DOHH2 (cell line): Measurements from ENCODE around the gene PAPPA.

Experiments used
- EZH2phosphoT487 ChIP-seq: fragments of 200-600 bp; sonication (generic); IDR thresholded peaks from 2 replicates; pipeline ENCODE4 v1.6.1; 2017; ENCODE audit warnings: borderline replicate concordance, mild to moderate bottlenecking, antibody characterized with exemption, low read length, moderate library complexity, mixed read lengths
- TF ChIP-seq, protein P1 (sequence below): fragments of 200-600 bp; sonication (generic); IDR thresholded peaks from one replicate; pipeline ENCODE4 v1.5.1; 2014; ENCODE audit warnings: antibody characterized with exemption, mild to moderate bottlenecking, low read depth, low read length; ENCODE audit not compliant: poor library complexity, severe bottlenecking

DNA sequence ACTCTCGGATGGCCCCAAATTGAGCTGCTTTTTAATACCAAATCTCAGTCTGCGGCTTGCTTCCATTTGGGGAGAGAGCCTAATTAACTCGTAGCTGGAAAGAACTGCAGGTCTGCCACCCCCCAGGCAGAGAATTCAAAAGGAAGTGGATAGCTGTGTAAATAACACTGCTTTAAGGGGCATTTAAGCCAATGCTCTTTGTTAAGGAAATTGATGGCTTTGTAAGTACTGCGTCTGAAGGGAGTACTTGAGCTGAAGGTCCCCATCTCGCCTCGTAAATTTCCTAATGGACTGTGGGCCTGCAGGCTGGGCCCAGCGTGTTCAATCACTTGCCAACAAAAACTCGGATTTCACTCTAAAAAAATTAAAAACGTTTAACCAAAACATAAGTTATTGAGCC is 132.7 kb downstream of the PAPPA start:
- TF ChIP-seq, protein P1, sequence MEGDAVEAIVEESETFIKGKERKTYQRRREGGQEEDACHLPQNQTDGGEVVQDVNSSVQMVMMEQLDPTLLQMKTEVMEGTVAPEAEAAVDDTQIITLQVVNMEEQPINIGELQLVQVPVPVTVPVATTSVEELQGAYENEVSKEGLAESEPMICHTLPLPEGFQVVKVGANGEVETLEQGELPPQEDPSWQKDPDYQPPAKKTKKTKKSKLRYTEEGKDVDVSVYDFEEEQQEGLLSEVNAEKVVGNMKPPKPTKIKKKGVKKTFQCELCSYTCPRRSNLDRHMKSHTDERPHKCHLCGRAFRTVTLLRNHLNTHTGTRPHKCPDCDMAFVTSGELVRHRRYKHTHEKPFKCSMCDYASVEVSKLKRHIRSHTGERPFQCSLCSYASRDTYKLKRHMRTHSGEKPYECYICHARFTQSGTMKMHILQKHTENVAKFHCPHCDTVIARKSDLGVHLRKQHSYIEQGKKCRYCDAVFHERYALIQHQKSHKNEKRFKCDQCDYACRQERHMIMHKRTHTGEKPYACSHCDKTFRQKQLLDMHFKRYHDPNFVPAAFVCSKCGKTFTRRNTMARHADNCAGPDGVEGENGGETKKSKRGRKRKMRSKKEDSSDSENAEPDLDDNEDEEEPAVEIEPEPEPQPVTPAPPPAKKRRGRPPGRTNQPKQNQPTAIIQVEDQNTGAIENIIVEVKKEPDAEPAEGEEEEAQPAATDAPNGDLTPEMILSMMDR: no peak
- no peak for TF ChIP-seq EZH2phosphoT487
